ENCODE data around the gene POC5.

DNA sequence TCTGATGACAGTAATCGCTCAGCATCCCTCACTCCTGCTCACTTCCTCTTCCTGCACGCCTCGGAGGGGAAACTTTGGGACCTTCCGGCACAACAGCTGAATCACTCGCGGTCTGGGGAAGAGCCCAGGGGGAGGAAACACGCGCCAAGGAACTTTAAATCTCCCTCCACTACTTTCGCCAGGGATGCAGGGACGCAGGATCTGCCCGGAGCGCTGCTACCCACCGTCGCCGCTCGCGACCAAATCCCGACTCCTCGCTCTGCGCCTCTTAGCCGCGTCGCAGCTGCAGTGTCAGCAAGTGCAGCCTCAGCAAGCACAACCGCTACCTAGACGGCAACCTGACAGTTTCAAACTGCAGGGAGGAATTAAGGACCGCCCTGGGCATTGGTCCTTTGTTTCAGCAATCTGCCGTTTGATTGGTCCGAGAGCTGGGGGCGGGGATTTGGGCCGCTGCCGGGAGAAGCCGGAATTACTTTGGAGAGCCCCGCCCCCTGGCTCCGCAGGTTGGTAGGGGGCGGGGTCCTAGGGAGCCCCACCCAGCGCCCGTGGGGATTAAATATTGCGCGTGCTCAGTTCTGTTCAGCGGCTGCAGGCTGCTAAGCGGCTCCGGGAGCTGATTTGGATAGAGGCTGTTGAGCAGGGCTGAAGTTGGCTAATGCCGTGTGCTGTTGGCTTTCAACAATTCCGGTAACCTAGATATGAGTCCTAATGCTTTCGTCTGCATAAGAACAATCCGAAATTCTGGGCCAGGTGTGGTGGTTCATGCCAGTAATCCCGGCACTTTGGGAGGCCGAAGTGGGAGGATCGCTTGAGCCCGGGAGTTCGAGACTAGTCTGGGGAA, at the start of gene POC5:
- TF ChIP-seq POLR2A (IDR thresholded peaks at IDR 0.05; ENCODE audit: borderline replicate concordance, extremely low read depth, insufficient read depth, insufficient read length) (peak; percentile 90), EZH2 (IDR thresholded peaks at IDR 0.05) (no peak), POLR2AphosphoS5 (IDR thresholded peaks at IDR 0.05; ENCODE audit: low read depth, low read length) (peak; percentile 84), SP1 (IDR thresholded peaks at IDR 0.05; ENCODE audit: low read depth) (peak; percentile 97), SIN3A (IDR thresholded peaks at IDR 0.05; ENCODE audit: low read depth) (peak; percentile 91)
- TF ChIP-seq, protein P1, sequence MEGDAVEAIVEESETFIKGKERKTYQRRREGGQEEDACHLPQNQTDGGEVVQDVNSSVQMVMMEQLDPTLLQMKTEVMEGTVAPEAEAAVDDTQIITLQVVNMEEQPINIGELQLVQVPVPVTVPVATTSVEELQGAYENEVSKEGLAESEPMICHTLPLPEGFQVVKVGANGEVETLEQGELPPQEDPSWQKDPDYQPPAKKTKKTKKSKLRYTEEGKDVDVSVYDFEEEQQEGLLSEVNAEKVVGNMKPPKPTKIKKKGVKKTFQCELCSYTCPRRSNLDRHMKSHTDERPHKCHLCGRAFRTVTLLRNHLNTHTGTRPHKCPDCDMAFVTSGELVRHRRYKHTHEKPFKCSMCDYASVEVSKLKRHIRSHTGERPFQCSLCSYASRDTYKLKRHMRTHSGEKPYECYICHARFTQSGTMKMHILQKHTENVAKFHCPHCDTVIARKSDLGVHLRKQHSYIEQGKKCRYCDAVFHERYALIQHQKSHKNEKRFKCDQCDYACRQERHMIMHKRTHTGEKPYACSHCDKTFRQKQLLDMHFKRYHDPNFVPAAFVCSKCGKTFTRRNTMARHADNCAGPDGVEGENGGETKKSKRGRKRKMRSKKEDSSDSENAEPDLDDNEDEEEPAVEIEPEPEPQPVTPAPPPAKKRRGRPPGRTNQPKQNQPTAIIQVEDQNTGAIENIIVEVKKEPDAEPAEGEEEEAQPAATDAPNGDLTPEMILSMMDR (IDR thresholded peaks at IDR 0.05 in 2 of 3, conservative IDR thresholded peaks at IDR 0.05 in 1 of 3; ENCODE audit: borderline replicate concordance in 1 of 3, insufficient read depth in 1 of 3, low read depth in 2 of 3, low read length in 2 of 3): 0 out of 6 replicates have a peak, but pooled peaks of 1 of the 3 experiments have one; percentile 2
- TF ChIP-seq, protein P2, sequence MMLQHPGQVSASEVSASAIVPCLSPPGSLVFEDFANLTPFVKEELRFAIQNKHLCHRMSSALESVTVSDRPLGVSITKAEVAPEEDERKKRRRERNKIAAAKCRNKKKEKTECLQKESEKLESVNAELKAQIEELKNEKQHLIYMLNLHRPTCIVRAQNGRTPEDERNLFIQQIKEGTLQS (IDR thresholded peaks at IDR 0.05): no peak
